KMS-11 (cell line): Measurements from ENCODE around the gene WNT10A.

ENCODE experiments used
- H2AFZ ChIP-seq: fragments of 200-600 bp; sonication (generic); 2 replicates; pipeline ENCODE4 v1.6.1; 2016; ENCODE audit warnings: antibody characterized with exemption, mixed run types, low read depth
- H3K27ac ChIP-seq: fragments of 200-600 bp; sonication (generic); 2 replicates; pipeline ENCODE4 v1.6.1; 2016; ENCODE audit warnings: mild to moderate bottlenecking, mixed run types
- H3K27me3 ChIP-seq: fragments of 200-600 bp; sonication (generic); 2 replicates; pipeline ENCODE4 v1.6.1; 2017; ENCODE audit warnings: mild to moderate bottlenecking, low read depth, mixed run types, moderate library complexity; ENCODE audit not compliant: insufficient read depth
- H3K36me3 ChIP-seq: fragments of 200-600 bp; sonication (generic); 2 replicates; pipeline ENCODE4 v1.6.1; 2017; ENCODE audit warnings: mild to moderate bottlenecking, mixed run types; ENCODE audit not compliant: insufficient read depth
- H3K4me1 ChIP-seq: fragments of 200-600 bp; sonication (generic); 2 replicates; pipeline ENCODE4 v1.6.1; 2016; ENCODE audit warnings: mild to moderate bottlenecking, low read depth, mixed run types; ENCODE audit not compliant: poor library complexity, severe bottlenecking
- H3K4me2 ChIP-seq: fragments of 200-600 bp; sonication (generic); 2 replicates; pipeline ENCODE4 v1.7.0; 2016; ENCODE audit warnings: mild to moderate bottlenecking, mixed run types
- H3K4me3 ChIP-seq: fragments of 200-600 bp; sonication (generic); IDR thresholded peaks from 2 replicates; pipeline ENCODE4 v1.6.1; 2017; ENCODE audit warnings: low read depth, low read length, mixed read lengths; ENCODE audit not compliant: insufficient read depth
- H3K79me2 ChIP-seq: fragments of 200-600 bp; sonication (generic); 2 replicates; pipeline ENCODE4 v1.6.1; 2016; ENCODE audit warnings: low read depth, mixed run types; ENCODE audit not compliant: insufficient read depth
- H3K9ac ChIP-seq: fragments of 200-600 bp; sonication (generic); 2 replicates; pipeline ENCODE4 v1.6.1; 2016; ENCODE audit warnings: mild to moderate bottlenecking, mixed run types
- H4K20me1 ChIP-seq: fragments of 200-600 bp; sonication (generic); 2 replicates; pipeline ENCODE4 v1.6.1; 2016; ENCODE audit warnings: mild to moderate bottlenecking, mixed run types; ENCODE audit not compliant: insufficient read depth
- TF ChIP-seq, protein P1 (sequence below): fragments of 200-600 bp; sonication (generic); conservative IDR thresholded peaks from 2 replicates; pipeline ENCODE4 v1.6.1; 2017; ENCODE audit warnings: low read depth, mild to moderate bottlenecking, antibody characterized with exemption, low read length, moderate library complexity, mixed read lengths

The WNT10A gene

DNA sequence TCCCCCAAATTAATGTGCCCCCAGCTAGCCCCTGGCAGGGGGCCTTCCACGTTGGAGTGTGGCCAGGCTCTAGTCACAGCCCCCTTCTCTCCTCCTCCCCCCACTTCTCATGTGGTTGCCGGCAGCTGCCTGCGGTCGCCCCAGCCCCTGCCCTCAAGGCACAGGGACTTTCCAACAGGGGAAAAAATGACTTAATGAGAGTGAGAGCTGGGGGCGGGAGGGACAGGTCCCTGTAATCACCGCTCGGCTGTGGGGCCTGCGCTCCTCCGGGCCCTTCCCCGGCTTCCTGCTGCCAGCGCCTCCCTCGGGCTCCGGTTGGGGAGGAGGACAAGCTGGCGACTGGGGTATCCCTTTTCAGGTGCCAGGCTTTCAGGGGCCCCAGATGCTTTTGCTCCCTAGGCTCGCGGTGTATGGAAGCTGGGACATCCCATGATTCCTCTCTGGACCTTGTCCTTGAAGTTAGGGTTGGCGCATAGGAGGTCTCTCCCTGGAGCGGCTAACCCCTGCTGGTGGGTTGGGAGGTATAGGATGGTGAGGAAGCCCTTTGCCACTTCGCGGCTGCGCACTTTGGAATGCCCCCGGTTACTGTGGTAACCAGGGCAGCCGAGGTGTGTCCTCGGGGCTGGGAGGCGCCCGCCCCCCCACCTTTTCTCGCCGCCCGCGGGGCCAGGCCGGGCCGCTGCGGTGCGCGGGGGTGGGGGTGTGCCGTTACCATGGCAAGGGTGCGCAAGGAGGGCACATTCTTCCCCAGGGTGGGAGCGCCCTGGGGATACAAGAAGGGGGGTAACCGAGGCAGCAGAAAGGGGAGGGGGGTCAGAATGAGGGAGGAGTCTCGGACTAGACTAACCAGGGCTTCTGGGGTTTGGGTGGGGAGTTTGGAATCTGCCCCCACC lies 16.1 kb downstream of the WNT10A start:
- H3K27me3 ChIP-seq, result no peaks in the 10 kb centered on the region
- H4K20me1 ChIP-seq, result no peaks in the 10 kb centered on the region
- TF ChIP-seq, protein P1, sequence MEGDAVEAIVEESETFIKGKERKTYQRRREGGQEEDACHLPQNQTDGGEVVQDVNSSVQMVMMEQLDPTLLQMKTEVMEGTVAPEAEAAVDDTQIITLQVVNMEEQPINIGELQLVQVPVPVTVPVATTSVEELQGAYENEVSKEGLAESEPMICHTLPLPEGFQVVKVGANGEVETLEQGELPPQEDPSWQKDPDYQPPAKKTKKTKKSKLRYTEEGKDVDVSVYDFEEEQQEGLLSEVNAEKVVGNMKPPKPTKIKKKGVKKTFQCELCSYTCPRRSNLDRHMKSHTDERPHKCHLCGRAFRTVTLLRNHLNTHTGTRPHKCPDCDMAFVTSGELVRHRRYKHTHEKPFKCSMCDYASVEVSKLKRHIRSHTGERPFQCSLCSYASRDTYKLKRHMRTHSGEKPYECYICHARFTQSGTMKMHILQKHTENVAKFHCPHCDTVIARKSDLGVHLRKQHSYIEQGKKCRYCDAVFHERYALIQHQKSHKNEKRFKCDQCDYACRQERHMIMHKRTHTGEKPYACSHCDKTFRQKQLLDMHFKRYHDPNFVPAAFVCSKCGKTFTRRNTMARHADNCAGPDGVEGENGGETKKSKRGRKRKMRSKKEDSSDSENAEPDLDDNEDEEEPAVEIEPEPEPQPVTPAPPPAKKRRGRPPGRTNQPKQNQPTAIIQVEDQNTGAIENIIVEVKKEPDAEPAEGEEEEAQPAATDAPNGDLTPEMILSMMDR, result no peak; the same call in 1 of the 2 replicates
- peak overlapping the region; percentile 52; the same call in 1 of the 2 replicates for H2AFZ ChIP-seq
- H3K4me1 ChIP-seq, result peaks cover 56% of the 10 kb centered on the region
- H3K79me2 ChIP-seq, result peaks cover 20% of the 10 kb centered on the region; the same call in 1 of the 2 replicates
- H3K36me3 ChIP-seq, result no peaks in the 10 kb centered on the region
- H3K9ac ChIP-seq, result peak overlapping the region; percentile 80
- H3K27ac ChIP-seq, result peak overlapping the region; percentile 97
- H3K4me2 ChIP-seq, result peak overlapping the region; percentile 96
- H3K4me3 ChIP-seq, result no peak overlapping the region

DNA sequence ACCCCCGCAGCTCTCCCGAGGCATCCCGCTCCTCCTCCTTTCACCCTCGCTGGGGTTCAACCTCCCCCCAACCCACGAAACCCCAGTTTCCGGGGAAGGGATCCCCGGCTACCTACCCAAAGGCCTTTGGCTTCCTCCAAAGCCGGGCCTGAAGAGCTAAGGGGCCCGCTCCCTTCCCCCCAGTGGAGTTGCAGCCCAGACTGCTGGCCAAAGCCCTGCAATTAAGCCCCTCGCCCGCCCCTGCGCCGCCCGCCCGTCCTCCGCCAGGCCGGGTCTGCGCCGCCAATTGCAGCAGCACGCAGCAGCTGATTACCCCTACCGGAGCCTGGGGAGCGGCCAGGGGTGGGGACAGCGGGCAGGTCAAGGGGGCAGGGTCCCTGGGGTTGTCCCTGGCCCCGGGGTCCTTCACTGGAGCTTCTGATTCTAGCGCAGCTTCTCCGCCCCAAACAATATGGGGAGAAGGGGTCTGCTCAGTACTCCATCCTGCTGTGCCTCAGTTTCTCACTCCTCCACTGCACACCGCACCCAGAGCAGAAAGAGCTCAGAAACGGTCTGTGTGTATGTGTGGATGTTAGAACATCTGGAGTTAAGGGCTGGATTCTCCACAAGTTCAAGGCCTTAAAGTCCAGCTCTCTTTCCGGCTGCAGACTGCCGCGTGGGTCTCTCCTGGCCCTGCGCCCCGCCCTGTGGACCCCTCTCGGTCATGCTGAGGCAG lies 16.9 kb downstream of the WNT10A start:
- H3K4me3 ChIP-seq, result no peak overlapping the region
- TF ChIP-seq, protein P1, result no peak
- no peaks in the 10 kb centered on the region for H4K20me1 ChIP-seq
- no peaks in the 10 kb centered on the region for H3K27me3 ChIP-seq
- peak overlapping the region; percentile 52 for H2AFZ ChIP-seq
- peaks cover 48% of the 10 kb centered on the region for H3K4me1 ChIP-seq
- peaks cover 20% of the 10 kb centered on the region; the same call in 1 of the 2 replicates for H3K79me2 ChIP-seq
- peak overlapping the region; percentile 97 for H3K27ac ChIP-seq
- no peaks in the 10 kb centered on the region for H3K36me3 ChIP-seq
- H3K9ac ChIP-seq, result peak overlapping the region; percentile 80
- peak overlapping the region; percentile 96 for H3K4me2 ChIP-seq

DNA sequence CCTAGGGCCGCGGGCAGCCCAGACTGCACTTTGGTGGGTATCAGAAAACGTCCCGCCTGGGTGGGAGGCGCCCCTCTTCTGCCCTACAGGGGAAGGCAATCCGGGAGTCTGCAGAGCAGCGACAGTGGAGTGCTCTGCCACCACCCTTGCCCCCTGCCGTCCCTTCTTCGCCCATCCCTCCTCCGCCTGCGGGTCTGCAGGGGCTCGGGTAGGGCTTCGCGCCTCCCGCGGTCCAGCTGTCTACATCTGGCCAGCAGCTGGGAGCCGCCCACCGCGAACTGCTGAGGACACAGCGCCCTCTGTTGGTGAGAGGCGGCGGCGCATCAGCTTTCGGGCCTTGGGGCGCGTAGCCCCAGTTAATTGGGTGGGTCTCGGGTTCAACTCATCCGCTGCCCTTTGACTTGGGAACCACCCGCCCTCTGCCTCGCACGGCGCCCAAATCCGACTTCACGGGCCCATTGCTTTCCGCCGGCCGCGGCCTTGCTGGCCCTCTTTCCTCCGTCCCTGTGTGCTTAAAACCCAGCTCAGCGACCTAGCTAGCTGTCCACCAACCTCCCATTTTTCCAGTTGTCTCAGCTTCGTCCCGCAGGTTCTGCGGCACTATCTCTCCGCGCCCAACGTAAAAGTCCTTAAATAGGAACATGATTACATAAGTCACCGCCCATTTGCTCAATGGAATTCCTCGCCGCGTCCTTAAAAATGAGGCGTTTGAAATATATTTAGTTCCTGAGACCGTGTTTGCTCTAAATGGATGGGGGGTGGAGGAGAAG lies 17.6 kb downstream of the WNT10A start:
- Histone ChIP-seq H3K36me3 (no peaks in the 10 kb centered on the region), H3K9ac (peak overlapping the region; percentile 80)

More for the DNA sequence above, 17.6 kb downstream of the WNT10A start:
- Histone ChIP-seq H3K27me3 (no peaks in the 10 kb centered on the region), H3K27ac (peak overlapping the region; percentile 97), H2AFZ (peak overlapping the region; percentile 52; the same call in 1 of the 2 replicates), H4K20me1 (no peaks in the 10 kb centered on the region), H3K4me1 (peaks cover 44% of the 10 kb centered on the region), H3K79me2 (peaks cover 20% of the 10 kb centered on the region; the same call in 1 of the 2 replicates), H3K4me3 (no peak overlapping the region), H3K4me2 (peak overlapping the region; percentile 96)
- TF ChIP-seq, protein P1, result peak; percentile 93
